ENCODE measurements around the gene MYORG.

DNA sequence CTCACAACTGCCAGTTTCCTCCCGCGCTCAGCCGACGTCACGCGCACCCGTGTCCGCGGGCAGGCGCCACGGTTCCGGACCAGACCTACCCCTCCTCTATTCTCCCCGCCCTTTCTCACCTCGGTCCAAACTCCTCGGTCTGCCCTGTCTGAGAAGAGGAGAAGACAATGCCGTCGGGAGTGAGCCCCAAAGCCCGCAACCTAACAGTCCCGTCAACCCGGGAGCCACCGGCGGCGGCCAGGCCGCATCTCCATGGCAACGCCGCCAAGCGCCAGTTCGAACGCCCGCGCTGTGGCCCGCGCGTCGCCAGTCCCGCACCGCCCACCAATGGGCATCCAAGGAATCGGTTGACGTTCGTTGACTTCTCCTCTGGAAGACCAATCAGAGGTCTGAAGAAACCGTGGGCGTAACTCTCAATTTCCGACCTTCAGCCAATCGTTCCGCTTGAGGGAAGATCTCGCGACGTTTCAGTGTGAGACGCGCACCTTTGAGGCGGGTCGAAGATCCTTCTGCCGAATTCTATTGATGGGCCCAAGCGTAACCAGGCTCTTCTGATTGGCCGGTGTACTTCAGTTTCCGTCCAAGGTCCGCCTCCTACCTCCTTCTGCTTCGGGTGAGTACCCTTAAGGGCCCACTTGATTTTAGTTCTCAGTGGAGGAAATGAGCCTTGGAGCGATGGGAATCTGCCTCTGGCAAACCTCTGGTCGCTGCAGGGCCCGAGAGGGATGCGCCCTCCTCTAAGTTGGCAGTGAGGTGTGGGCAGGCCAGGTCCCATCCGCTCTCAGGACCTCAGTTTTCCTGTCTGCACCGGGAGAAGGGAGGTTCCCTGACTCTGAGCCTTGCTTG lies 47.5 kb downstream of the MYORG start, which contains the start of the genes KIF24 and NUDT2:
- no peak for TF ChIP-seq EZH2phosphoT487 (IDR thresholded peaks at IDR 0.05; ENCODE audit: borderline replicate concordance, low read depth, low read length)
- TF ChIP-seq, protein P1, sequence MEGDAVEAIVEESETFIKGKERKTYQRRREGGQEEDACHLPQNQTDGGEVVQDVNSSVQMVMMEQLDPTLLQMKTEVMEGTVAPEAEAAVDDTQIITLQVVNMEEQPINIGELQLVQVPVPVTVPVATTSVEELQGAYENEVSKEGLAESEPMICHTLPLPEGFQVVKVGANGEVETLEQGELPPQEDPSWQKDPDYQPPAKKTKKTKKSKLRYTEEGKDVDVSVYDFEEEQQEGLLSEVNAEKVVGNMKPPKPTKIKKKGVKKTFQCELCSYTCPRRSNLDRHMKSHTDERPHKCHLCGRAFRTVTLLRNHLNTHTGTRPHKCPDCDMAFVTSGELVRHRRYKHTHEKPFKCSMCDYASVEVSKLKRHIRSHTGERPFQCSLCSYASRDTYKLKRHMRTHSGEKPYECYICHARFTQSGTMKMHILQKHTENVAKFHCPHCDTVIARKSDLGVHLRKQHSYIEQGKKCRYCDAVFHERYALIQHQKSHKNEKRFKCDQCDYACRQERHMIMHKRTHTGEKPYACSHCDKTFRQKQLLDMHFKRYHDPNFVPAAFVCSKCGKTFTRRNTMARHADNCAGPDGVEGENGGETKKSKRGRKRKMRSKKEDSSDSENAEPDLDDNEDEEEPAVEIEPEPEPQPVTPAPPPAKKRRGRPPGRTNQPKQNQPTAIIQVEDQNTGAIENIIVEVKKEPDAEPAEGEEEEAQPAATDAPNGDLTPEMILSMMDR (conservative IDR thresholded peaks at IDR 0.05; ENCODE audit: low read length) = no peak
